Measurements from ENCODE around the gene LHFPL4. TPM values are rescaled to one million over a fixed set of nuclear protein-coding genes. Genes with fewer than 3 reads are reported as not detected.

Gene LHFPL4
- polyA plus RNA-seq, 2 of the 4 experiments (the other 2 are of a cell fraction), result 0.08 to 0.39 TPM

DNA sequence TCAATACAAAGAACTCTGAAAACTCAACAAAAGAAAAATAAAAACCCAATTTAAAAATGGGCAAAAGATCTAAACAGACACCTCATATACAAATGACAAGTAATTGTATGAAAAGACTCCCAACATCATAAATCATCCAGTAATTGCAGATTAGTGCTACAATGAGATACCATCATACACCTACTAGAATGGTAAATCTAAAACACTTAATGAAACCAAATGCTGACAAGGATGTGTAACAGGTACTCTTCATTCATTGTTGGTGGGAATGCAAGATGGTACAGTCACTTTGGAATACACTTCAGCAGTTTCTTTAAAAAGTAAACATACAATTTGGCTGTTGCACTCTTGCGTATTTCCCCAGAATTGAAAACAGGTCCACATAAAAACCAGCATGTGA, 68.4 kb downstream of the LHFPL4 start:
- 100% methylated on average over 1 of the region's 1 CpG for WGBS (ENCODE audit: missing lambda C conversion rate)
- POLR2A ChIA-PET, result no interaction called here
- TF ChIP-seq MAZ (IDR thresholded peaks at IDR 0.05; ENCODE audit: borderline replicate concordance, low read depth, low read length), result no peak
- no peak for TF ChIP-seq TFCP2L1 (CRISPR knock-in tag; IDR thresholded peaks at IDR 0.05)
- no peaks in the 10 kb centered on the region for H3K4me1 ChIP-seq
- H3K27ac ChIP-seq, result no peak overlapping the region
- H3K4me2 ChIP-seq, result no peak overlapping the region
- peaks cover 11% of the 10 kb centered on the region; the same call in 1 of the 3 replicates for H3K9me3 ChIP-seq
- no peak for DNase-seq (ENCODE audit: low read depth in 1 of 2, low spot score in 1 of 2)
- no peak for ATAC-seq
- FAIRE-seq, result no peak
- no peak overlapping the region for H3K4me3 ChIP-seq
- CTCF ChIA-PET, result interaction anchor here (1.2 kb wide), 1 partner anchor 15 kb away, joined by 4 read pairs; no protein-coding TSS in a partner anchor

DNA sequence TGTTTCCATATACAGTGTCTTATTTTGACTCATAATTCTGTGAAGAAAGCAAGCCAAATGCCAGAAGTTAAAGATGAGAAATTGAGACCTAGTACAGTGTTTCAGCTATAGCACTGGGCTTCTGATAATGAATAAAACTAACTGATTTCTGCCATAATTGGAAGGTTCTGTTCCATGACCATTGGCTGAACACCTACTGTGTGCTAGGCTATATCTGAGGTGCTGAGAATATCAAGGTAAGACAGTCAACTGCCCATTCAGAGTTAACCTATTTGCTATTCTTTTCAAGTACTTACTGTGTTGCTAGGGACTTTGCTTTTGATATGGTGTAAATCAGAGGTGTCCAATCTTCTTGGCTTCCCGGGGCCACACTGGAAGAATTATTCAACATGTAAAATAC, 73.4 kb downstream of the LHFPL4 start:
- TF ChIP-seq ESRRA (IDR thresholded peaks at IDR 0.05; ENCODE audit: borderline replicate concordance, low read length) (no peak), TP53 (CRISPR knock-in tag; IDR thresholded peaks at IDR 0.05) (no peak), HDAC2 (IDR thresholded peaks at IDR 0.05) (no peak), ZNF302 (CRISPR knock-in tag; IDR thresholded peaks at IDR 0.05) (no peak), JUN (IDR thresholded peaks at IDR 0.05) (no peak), CBX8 (IDR thresholded peaks at IDR 0.05) (no peak), EP300 (IDR thresholded peaks at IDR 0.05) (no peak), EHMT2 (IDR thresholded peaks at IDR 0.05; ENCODE audit: low read depth) (no peak), HOXB13 (CRISPR knock-in tag; IDR thresholded peaks at IDR 0.05; ENCODE audit: low read depth) (no peak)
- TF ChIP-seq, protein P1, sequence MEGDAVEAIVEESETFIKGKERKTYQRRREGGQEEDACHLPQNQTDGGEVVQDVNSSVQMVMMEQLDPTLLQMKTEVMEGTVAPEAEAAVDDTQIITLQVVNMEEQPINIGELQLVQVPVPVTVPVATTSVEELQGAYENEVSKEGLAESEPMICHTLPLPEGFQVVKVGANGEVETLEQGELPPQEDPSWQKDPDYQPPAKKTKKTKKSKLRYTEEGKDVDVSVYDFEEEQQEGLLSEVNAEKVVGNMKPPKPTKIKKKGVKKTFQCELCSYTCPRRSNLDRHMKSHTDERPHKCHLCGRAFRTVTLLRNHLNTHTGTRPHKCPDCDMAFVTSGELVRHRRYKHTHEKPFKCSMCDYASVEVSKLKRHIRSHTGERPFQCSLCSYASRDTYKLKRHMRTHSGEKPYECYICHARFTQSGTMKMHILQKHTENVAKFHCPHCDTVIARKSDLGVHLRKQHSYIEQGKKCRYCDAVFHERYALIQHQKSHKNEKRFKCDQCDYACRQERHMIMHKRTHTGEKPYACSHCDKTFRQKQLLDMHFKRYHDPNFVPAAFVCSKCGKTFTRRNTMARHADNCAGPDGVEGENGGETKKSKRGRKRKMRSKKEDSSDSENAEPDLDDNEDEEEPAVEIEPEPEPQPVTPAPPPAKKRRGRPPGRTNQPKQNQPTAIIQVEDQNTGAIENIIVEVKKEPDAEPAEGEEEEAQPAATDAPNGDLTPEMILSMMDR (IDR thresholded peaks at IDR 0.05), result no peak
- TF ChIP-seq, protein P2, sequence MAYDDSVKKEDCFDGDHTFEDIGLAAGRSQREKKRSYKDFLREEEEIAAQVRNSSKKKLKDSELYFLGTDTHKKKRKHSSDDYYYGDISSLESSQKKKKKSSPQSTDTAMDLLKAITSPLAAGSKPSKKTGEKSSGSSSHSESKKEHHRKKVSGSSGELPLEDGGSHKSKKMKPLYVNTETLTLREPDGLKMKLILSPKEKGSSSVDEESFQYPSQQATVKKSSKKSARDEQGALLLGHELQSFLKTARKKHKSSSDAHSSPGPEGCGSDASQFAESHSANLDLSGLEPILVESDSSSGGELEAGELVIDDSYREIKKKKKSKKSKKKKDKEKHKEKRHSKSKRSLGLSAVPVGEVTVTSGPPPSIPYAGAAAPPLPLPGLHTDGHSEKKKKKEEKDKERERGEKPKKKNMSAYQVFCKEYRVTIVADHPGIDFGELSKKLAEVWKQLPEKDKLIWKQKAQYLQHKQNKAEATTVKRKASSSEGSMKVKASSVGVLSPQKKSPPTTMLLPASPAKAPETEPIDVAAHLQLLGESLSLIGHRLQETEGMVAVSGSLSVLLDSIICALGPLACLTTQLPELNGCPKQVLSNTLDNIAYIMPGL (CRISPR knock-in tag; IDR thresholded peaks at IDR 0.05; ENCODE audit: borderline replicate concordance), result no peak
- ChIA-PET POLR2A (no interaction called here), CTCF (interaction anchor here (1.0 kb wide), 2 partner anchors 11 to 23 kb away, joined by 3 read pairs; no protein-coding TSS in a partner anchor)
- H3K27ac ChIP-seq, result no peak overlapping the region
- 93% methylated on average over 1 of the region's 1 CpG for WGBS (ENCODE audit: missing lambda C conversion rate)
- no peak overlapping the region for H3K4me2 ChIP-seq
- H3K9me3 ChIP-seq, result no peaks in the 10 kb centered on the region
- H3K4me1 ChIP-seq, result no peaks in the 10 kb centered on the region
- FAIRE-seq, result no peak
- no peak for DNase-seq (ENCODE audit: low read depth in 1 of 2, low spot score in 1 of 2)
- H3K4me3 ChIP-seq, result no peak overlapping the region
- no peak for ATAC-seq

DNA sequence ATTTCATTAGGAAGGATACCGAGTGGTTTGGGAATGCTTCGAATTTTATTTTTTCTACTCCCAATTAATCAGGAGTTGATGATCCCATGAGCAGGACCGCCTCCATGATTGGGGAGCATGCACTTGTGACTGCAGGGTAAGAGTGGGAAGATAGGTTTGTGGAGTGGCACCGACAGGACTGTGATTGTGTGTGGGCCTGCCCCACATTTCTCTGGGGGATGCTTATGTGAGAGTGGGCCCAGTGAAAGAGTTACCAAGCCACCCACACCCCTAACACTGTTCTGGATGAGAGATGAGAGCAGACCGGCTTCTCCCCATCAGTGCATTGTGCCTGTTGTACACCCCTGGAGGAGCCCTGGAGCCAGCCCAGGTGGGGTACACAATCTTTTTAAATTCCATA, 76.7 kb downstream of the LHFPL4 start:
- Histone ChIP-seq H3K4me1 (no peaks in the 10 kb centered on the region), H3K4me3 (no peak overlapping the region), H3K27ac (no peak overlapping the region), H3K4me2 (no peak overlapping the region), H3K9me3 (no peaks in the 10 kb centered on the region)
- CTCF ChIA-PET, result interaction anchor here (1.6 kb wide), 1 partner anchor 27 kb away, joined by 5 read pairs; no protein-coding TSS in a partner anchor
- TF ChIP-seq JUNB (IDR thresholded peaks at IDR 0.05) (no peak), HDAC2 (IDR thresholded peaks at IDR 0.05) (no peak), EHF (CRISPR knock-in tag; IDR thresholded peaks at IDR 0.05) (no peak), EHMT2 (IDR thresholded peaks at IDR 0.05; ENCODE audit: low read depth) (no peak), ZSCAN20 (CRISPR knock-in tag; IDR thresholded peaks at IDR 0.05) (no peak), ZFP36 (IDR thresholded peaks at IDR 0.05; ENCODE audit: borderline replicate concordance, partially characterized antibody) (no peak), ZNF302 (CRISPR knock-in tag; IDR thresholded peaks at IDR 0.05) (no peak), TP53 (CRISPR knock-in tag; IDR thresholded peaks at IDR 0.05) (no peak), HOXB5 (CRISPR knock-in tag; IDR thresholded peaks at IDR 0.05) (no peak), MAFK (IDR thresholded peaks at IDR 0.05; ENCODE audit: partially characterized antibody) (no peak), SMC3 (IDR thresholded peaks at IDR 0.05) (no peak), HOXB13 (CRISPR knock-in tag; IDR thresholded peaks at IDR 0.05; ENCODE audit: low read depth) (no peak), POLR2AphosphoS2 (conservative IDR thresholded peaks at IDR 0.05; ENCODE audit: low read length) (no peak)
- no peak for FAIRE-seq
- DNase-seq (ENCODE audit: low read depth in 1 of 2, low spot score in 1 of 2), result no peak
- no peak for ATAC-seq
- 94% methylated on average over 5 of the region's 5 CpGs for WGBS (ENCODE audit: missing lambda C conversion rate)
- POLR2A ChIA-PET, result no interaction called here
